Inferior parietal cortex (tissue), 1 donor: ENCODE measurements around the gene TACC2.

Source experiments
- DNase-seq: peaks from one replicate; pipeline ENCODE4 v3.0.0-alpha.2; 2016; ENCODE audit errors: extremely low spot score

The TACC2 gene

GRCh38 chr10:122248356-122249302 lies 259.7 kb downstream of the TACC2 start:
- DNase-seq = no peak

GRCh38 chr10:122249303-122249850 lies 260.4 kb downstream of the TACC2 start:
- no peak for DNase-seq

- no peak for DNase-seq
These were observed 261.2 kb downstream of the TACC2 start for GRCh38 chr10:122249991-122250750.

- DNase-seq = no peak
These were observed 262.7 kb downstream of the TACC2 start for GRCh38 chr10:122251459-122252255.

- DNase-seq = no peak
These were observed 263.8 kb downstream of the TACC2 start for GRCh38 chr10:122252805-122253204.

- no peak for DNase-seq
These were observed 264.6 kb downstream of the TACC2 start for GRCh38 chr10:122253605-122254004.

GRCh38 chr10:122254831-122255230 lies 265.9 kb downstream of the TACC2 start:
- DNase-seq = no peak

GRCh38 chr10:122255509-122256301 lies 266.7 kb downstream of the TACC2 start:
- no peak for DNase-seq

- no peak for DNase-seq
These were observed 268.1 kb downstream of the TACC2 start for GRCh38 chr10:122257041-122257440.

- DNase-seq = no peak
These were observed 269.4 kb downstream of the TACC2 start for GRCh38 chr10:122258136-122259074.

- DNase-seq = no peak
These were observed 270.1 kb downstream of the TACC2 start for GRCh38 chr10:122259075-122259466.

GRCh38 chr10:122261584-122261983 lies 272.6 kb downstream of the TACC2 start:
- DNase-seq = no peak

- no peak for DNase-seq
These were observed 275.0 kb downstream of the TACC2 start for GRCh38 chr10:122263971-122264370.

GRCh38 chr10:122264436-122264835 lies 275.5 kb downstream of the TACC2 start:
- no peak for DNase-seq

GRCh38 chr10:122264931-122265330 lies 276.0 kb downstream of the TACC2 start:
- DNase-seq = no peak

- DNase-seq = no peak
These were observed 276.9 kb downstream of the TACC2 start for GRCh38 chr10:122265896-122266295.

GRCh38 chr10:122267849-122268737 lies 279.1 kb downstream of the TACC2 start:
- DNase-seq = peak; percentile 55

- no peak for DNase-seq
These were observed 280.2 kb downstream of the TACC2 start for GRCh38 chr10:122269059-122269687.
